Endothelial cell of umbilical vein (primary cell): Measurements from ENCODE around the gene PSAPL1. TPM values are rescaled to one million over a fixed set of nuclear protein-coding genes. Genes with fewer than 3 reads are reported as not detected.

Source experiments
- BruUV-seq: library from RNA; stranded (reverse); fragments of 400-500 nt; replicated peaks from 2 replicates; lab custom pipeline; 2021; lab: Mats Ljungman, UMichigan
- CTCF ChIA-PET: fragments of 300-600, 350-600 bp; sonication (Branson Sonifier 250); formaldehyde crosslinking; loops from one replicate; lab custom pipeline; 2021; ENCODE audit warnings: antibody characterized with exemption, inconsistent platforms; lab: Charles Lee
- POLR2A ChIA-PET: fragments of 300-600, 350-600 bp; sonication (Branson Sonifier 250); formaldehyde crosslinking; loops from one replicate; lab custom pipeline; 2021; ENCODE audit warnings: antibody characterized with exemption, inconsistent platforms; lab: Charles Lee
- DNase-seq: peaks from one replicate; pipeline ENCODE4 v3.0.0-alpha.2; 2011; ENCODE audit warnings: low read depth, low spot score
- FAIRE-seq: peaks from 2 replicates; lab custom pipeline; 2011; peaks lifted over from hg19 to GRCh38; lab: Jason Lieb, UNC
- H2AFZ ChIP-seq: 2 replicates; pipeline ENCODE4 v1.6.0; 2012; ENCODE audit warnings: low read depth, low read length, control low read depth, inconsistent platforms
- H3K27ac ChIP-seq: 2 replicates; pipeline ENCODE4 v1.5.1; 2011; ENCODE audit warnings: low read depth, mild to moderate bottlenecking, control low read depth, low read length, moderate library complexity; ENCODE audit not compliant: insufficient read depth
- H3K27me3 ChIP-seq, 2 experiments: 2 replicates each; pipeline versions ENCODE4 v1.6.0 to v1.6.1; 2011; ENCODE audit warnings: low read length in 2 of 2, mixed read lengths in 1 of 2; ENCODE audit not compliant: control insufficient read depth in 2 of 2, insufficient read depth in 2 of 2
- H3K36me3 ChIP-seq, 2 experiments: 2 replicates in 1 of 2; 3 replicates in 1 of 2; pipeline ENCODE4 v1.5.1; 2011; ENCODE audit warnings: low read length in 2 of 2, mild to moderate bottlenecking in 1 of 2, moderate library complexity in 1 of 2; ENCODE audit not compliant: control insufficient read depth in 2 of 2, insufficient read depth in 2 of 2; ENCODE audit errors: extremely low read depth in 1 of 2
- H3K4me1 ChIP-seq: 3 replicates; pipeline ENCODE4 v1.5.1; 2011; ENCODE audit warnings: mild to moderate bottlenecking, low read length; ENCODE audit not compliant: control insufficient read depth, insufficient read depth; ENCODE audit errors: extremely low read depth
- H3K4me2 ChIP-seq: 2 replicates; pipeline ENCODE4 v1.6.1; 2011; ENCODE audit warnings: low read length, control low read depth, mixed read lengths; ENCODE audit not compliant: insufficient read depth
- H3K4me3 ChIP-seq, 3 experiments: fragments of 200-600 bp in 1 of 3; sonication (generic), shearing (Covaris generic) in 1 of 3; replicated peaks in 1 of 3; 2 replicates each; pipeline ENCODE4 v1.5.1; 2011 to 2016; ENCODE audit warnings: control low read depth in 3 of 3, low read length in 3 of 3, mild to moderate bottlenecking in 2 of 3, inconsistent platforms in 1 of 3, low read depth in 1 of 3, moderate library complexity in 1 of 3; ENCODE audit not compliant: insufficient read depth in 1 of 3
- H3K79me2 ChIP-seq: 2 replicates; pipeline ENCODE4 v1.6.0; 2012; ENCODE audit warnings: low read length, inconsistent platforms; ENCODE audit not compliant: control insufficient read depth, insufficient read depth
- H3K9ac ChIP-seq: replicated peaks from 2 replicates; pipeline ENCODE3; 2011; ENCODE audit warnings: low read length, control low read depth; ENCODE audit not compliant: insufficient read depth; ENCODE audit errors: extremely low read depth
- H3K9me1 ChIP-seq: replicated peaks from 3 replicates; pipeline ENCODE4 v1.6.0; 2011; ENCODE audit warnings: mild to moderate bottlenecking, low read length; ENCODE audit not compliant: control insufficient read depth, insufficient read depth; ENCODE audit errors: extremely low read depth
- H3K9me3 ChIP-seq: replicated peaks from 2 replicates; pipeline ENCODE4 v1.5.1; 2012; ENCODE audit warnings: low read length, inconsistent platforms; ENCODE audit not compliant: control insufficient read depth, insufficient read depth
- H4K20me1 ChIP-seq: replicated peaks from 2 replicates; pipeline ENCODE3; 2011; ENCODE audit warnings: mild to moderate bottlenecking, low read length; ENCODE audit not compliant: control insufficient read depth, insufficient read depth; ENCODE audit errors: extremely low read depth
- EZH2 ChIP-seq: IDR thresholded peaks from 2 replicates; pipeline ENCODE4 v1.6.1; 2012; ENCODE audit warnings: borderline replicate concordance, low read depth, mild to moderate bottlenecking, moderate library complexity, low read length, inconsistent platforms; ENCODE audit not compliant: severe bottlenecking
- FOS ChIP-seq: IDR thresholded peaks from 2 replicates; pipeline ENCODE4 v1.6.1; 2011; ENCODE audit warnings: mild to moderate bottlenecking, low read length, moderate library complexity, borderline replicate concordance; ENCODE audit not compliant: insufficient read depth
- GATA2 ChIP-seq: IDR thresholded peaks from 2 replicates; pipeline ENCODE4 v1.7.0; 2011; ENCODE audit warnings: low read depth, mild to moderate bottlenecking, moderate library complexity, mixed read lengths, low read length; ENCODE audit not compliant: insufficient read length, insufficient read depth
- JUN ChIP-seq: IDR thresholded peaks from 2 replicates; pipeline ENCODE4 v1.6.1; 2011; ENCODE audit warnings: borderline replicate concordance, low read depth; ENCODE audit not compliant: insufficient read length, insufficient read depth
- MYC ChIP-seq: IDR thresholded peaks from one replicate; pipeline ENCODE4 v1.6.1; 2011; ENCODE audit warnings: mild to moderate bottlenecking, low read depth, low read length
- POLR2A ChIP-seq: IDR thresholded peaks from 2 replicates; pipeline ENCODE4 v1.6.1; 2012; ENCODE audit warnings: low read depth, mild to moderate bottlenecking, control low read depth, low read length
- POLR2AphosphoS5 ChIP-seq: IDR thresholded peaks from 2 replicates; pipeline ENCODE4 v1.6.1; 2012; ENCODE audit warnings: low read depth, mild to moderate bottlenecking, control low read depth, low read length, moderate library complexity; ENCODE audit not compliant: insufficient read depth
- dilution Hi-C: fragments of 300-500 bp; cut with MboI; formaldehyde crosslinking; loops from one replicate; pipeline ENCODE4 v1.15.0; 2019; ENCODE audit warnings: low sequenced_read_pairs; ENCODE audit not compliant: extremely low pct_ligation_motif_present
- intact Hi-C: fragments of 100-400 bp; cut with micrococcal nuclease; formaldehyde crosslinking; loops from one replicate; pipeline ENCODE4 v1.10.0; 2022
- polyA plus RNA-seq, 4 experiments: library from polyadenylated mRNA; depleted of rRNA in 3 of 4; stranded (reverse) in 3 of 4; unstranded in 1 of 4; fragments of >200 nt; gene quantifications; 2 replicates each; pipeline versions ENCODE4 v1.2.1 to v1.2.3, GENCODE V29; 2011 to 2012; ENCODE audit warnings: missing spikeins in 1 of 4
- total RNA-seq: library from RNA; stranded (reverse); gene quantifications from 2 replicates; pipeline ENCODE4 v1.2.3, GENCODE V29; 2021
- TF ChIP-seq, protein P1 (sequence below): IDR thresholded peaks from 2 replicates; pipeline ENCODE4 v1.6.1; 2011; ENCODE audit not compliant: insufficient read depth, insufficient read length
- TF ChIP-seq, protein P2 (sequence below), 2 donors: IDR thresholded peaks; 1 replicate in 1 of 2; 2 replicates in 1 of 2; pipeline ENCODE4 v1.5.1; 2011; ENCODE audit warnings: low read length in 2 of 2, mild to moderate bottlenecking in 2 of 2, moderate library complexity in 2 of 2, control low read depth in 1 of 2, inconsistent platforms in 1 of 2, low read depth in 1 of 2; ENCODE audit not compliant: insufficient read depth in 1 of 2; ENCODE audit errors: extremely low read depth in 1 of 2

Gene PSAPL1
- total and polyA plus RNA-seq, 2 donors (not counting 3 experiments of a cell fraction or from before 2014, with no cell fraction given): not detected

DNA sequence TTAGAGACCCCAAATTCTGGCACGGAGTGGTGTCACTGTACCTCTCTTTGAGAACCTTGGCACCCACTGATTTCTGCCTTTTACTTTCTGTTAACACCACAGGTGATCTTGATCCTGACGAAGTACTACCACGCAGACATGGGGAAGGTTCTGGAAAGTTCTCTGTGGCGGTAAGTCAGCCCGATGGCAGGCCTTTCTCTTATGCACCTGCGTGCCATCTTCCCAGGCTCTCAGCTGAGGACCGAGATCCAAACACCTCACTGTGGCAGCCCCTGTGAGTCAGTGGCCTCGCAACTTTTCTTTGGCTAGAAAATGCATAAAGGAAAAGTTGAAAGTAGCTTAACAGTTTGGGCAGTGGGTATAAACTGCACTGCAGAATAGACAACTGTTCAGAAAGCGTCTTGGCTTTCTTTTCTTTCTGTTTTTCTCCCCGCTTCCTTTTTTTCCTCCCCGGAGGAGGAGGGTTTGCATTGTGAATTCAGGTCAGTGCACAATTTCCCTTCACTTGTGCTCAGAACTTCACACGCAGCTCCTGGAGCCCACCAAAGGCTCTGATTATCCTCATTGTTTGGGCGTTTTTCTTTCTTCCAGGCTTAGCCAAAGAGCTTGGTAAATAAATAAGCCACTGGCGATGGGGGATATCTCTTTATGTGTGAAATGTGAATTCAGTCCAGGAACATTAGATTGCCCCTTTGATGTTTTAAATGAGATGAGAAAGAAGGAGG is 38.4 kb downstream of the PSAPL1 start:
- H3K4me3 ChIP-seq: no peak overlapping the region
- no peaks in the 10 kb centered on the region for H4K20me1 ChIP-seq
- no peaks in the 10 kb centered on the region for H3K79me2 ChIP-seq
- no peak overlapping the region for H3K27ac ChIP-seq
- intact Hi-C loops: no loop called here
- no peak overlapping the region for H2AFZ ChIP-seq
- no peaks in the 10 kb centered on the region for H3K27me3 ChIP-seq
- DNase-seq (no peak), FAIRE-seq (no peak)
- dilution Hi-C loops: no loop called here
- no peak for TF ChIP-seq FOS
- TF ChIP-seq GATA2: no peak
- TF ChIP-seq MYC: no peak
- TF ChIP-seq EZH2: no peak
- TF ChIP-seq POLR2A: no peak
- TF ChIP-seq, protein P1, sequence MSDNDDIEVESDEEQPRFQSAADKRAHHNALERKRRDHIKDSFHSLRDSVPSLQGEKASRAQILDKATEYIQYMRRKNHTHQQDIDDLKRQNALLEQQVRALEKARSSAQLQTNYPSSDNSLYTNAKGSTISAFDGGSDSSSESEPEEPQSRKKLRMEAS: no peak
- TF ChIP-seq, protein P2, sequence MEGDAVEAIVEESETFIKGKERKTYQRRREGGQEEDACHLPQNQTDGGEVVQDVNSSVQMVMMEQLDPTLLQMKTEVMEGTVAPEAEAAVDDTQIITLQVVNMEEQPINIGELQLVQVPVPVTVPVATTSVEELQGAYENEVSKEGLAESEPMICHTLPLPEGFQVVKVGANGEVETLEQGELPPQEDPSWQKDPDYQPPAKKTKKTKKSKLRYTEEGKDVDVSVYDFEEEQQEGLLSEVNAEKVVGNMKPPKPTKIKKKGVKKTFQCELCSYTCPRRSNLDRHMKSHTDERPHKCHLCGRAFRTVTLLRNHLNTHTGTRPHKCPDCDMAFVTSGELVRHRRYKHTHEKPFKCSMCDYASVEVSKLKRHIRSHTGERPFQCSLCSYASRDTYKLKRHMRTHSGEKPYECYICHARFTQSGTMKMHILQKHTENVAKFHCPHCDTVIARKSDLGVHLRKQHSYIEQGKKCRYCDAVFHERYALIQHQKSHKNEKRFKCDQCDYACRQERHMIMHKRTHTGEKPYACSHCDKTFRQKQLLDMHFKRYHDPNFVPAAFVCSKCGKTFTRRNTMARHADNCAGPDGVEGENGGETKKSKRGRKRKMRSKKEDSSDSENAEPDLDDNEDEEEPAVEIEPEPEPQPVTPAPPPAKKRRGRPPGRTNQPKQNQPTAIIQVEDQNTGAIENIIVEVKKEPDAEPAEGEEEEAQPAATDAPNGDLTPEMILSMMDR (IDR thresholded peaks at IDR 0.05; ENCODE audit: extremely low read depth in 1 of 2, insufficient read depth in 1 of 2, low read depth in 1 of 2, low read length in 2 of 2): no peak
- TF ChIP-seq POLR2AphosphoS5: no peak
- no peak for TF ChIP-seq JUN
- no peak overlapping the region for H3K9ac ChIP-seq
- ChIA-PET CTCF (interaction anchor here (0.8 kb wide), 1 partner anchor 36 kb away, joined by 3 read pairs; no protein-coding TSS in a partner anchor), POLR2A (no interaction called here)
- no peaks in the 10 kb centered on the region for H3K9me3 ChIP-seq
- no TSS peak for BruUV-seq
- H3K9me1 ChIP-seq: no peaks in the 10 kb centered on the region
- no peak overlapping the region for H3K4me2 ChIP-seq
- H3K4me1 ChIP-seq: no peaks in the 10 kb centered on the region
- no peaks in the 10 kb centered on the region for H3K36me3 ChIP-seq
